Transverse colon (tissue), 3 donors: ENCODE results near the gene PCSK5.

ENCODE experiments used
- CTCF ChIP-seq, 5 experiments: fragments of 200-600 bp in 3 of 5; fragments of 450-650 bp in 2 of 5; sonication (generic) in 3 of 5; IDR thresholded peaks; 1 replicate in 2 of 5; 2 replicates in 3 of 5; pipeline ENCODE4 v1.5.1; 2016 to 2017; ENCODE audit warnings: antibody characterized with exemption in 5 of 5, inconsistent platforms in 3 of 5, mild to moderate bottlenecking in 2 of 5, moderate library complexity in 1 of 5
- POLR2A ChIP-seq: fragments of 450-650 bp; IDR thresholded peaks from one replicate; pipeline ENCODE4 v1.6.1; 2016; ENCODE audit warnings: antibody characterized with exemption, mild to moderate bottlenecking, moderate library complexity

GRCh38 chr9:76001459-76001858, 111.0 kb downstream of the PCSK5 start:
- TF ChIP-seq POLR2A (no peak), CTCF (IDR thresholded peaks at IDR 0.05) (no peak)
